Left cardiac atrium (tissue), 4 donors: ENCODE data around the gene KLF15. TPM values are rescaled to one million over a fixed set of nuclear protein-coding genes. Genes with fewer than 3 reads are reported as not detected.

ENCODE experiments used
- ATAC-seq, 2 donors: fragments of 200-7000 bp; cut with Tn5 transposase; one replicate each; pipeline ENCODE4 v1.9.1; 2020; ENCODE audit warnings: mild to moderate bottlenecking in 2 of 2, moderate library complexity in 2 of 2
- DNase-seq: peaks from one replicate; pipeline ENCODE4 v3.0.0-alpha.2; 2020
- intact Hi-C, 2 donors: fragments of 100-400 bp; cut with DNase I; formaldehyde crosslinking; loops; one replicate each; pipeline versions ENCODE4 v1.14.1 to v1.15.1; 2022 to 2023
- total RNA-seq, 2 donors: library from RNA; stranded (reverse); fragmentation: NEBNext Ultra II Directional; extraction: Animal tissue kit (Norgen Biotek cat#: 25700); gene quantifications; one replicate each; pipeline ENCODE4 v1.2.1, GENCODE V29; 2021
- donor health status: DM: no; HTN: yes; CAD: no.
- donor health status: DM: no; HTN: yes; CAD: no; lungs with severe emphysema.
- donor health status: DM: yes; HTN: yes; CAD: no.
- donor health status: Dilated cardiomyopathy.

Gene KLF15
- total RNA-seq, 2 donors from 2014 or later = 23.8 to 32.4 TPM

- DNase-seq (no peak), ATAC-seq (no peak)
- intact Hi-C loops = no loop called here
Measured at GRCh38 chr3:126367316-126367805, 10.2 kb upstream of the KLF15 start.

GRCh38 chr3:126365351-126366277, 8.4 kb upstream of the KLF15 start:
- DNase-seq (no peak), ATAC-seq (peak in 1 of 2 donors; percentile 9)
- intact Hi-C loops = no loop called here

- ATAC-seq (no peak), DNase-seq (no peak)
- intact Hi-C loops = no loop called here
Measured at GRCh38 chr3:126364731-126365301, 7.6 kb upstream of the KLF15 start.

GRCh38 chr3:126364130-126364695, 7.0 kb upstream of the KLF15 start:
- intact Hi-C loops = no loop called here
- DNase-seq (no peak), ATAC-seq (no peak)

GRCh38 chr3:126361211-126361610, 4.0 kb upstream of the KLF15 start:
- DNase-seq (peak; percentile 3), ATAC-seq (no peak)
- intact Hi-C loops = no loop called here

- DNase-seq (no peak), ATAC-seq (no peak)
- intact Hi-C loops = no loop called here
Measured at GRCh38 chr3:126360714-126361060, 3.5 kb upstream of the KLF15 start.

GRCh38 chr3:126360046-126360713, 3.0 kb upstream of the KLF15 start:
- ATAC-seq = no peak
- peak; percentile 10 for DNase-seq

GRCh38 chr3:126358816-126359181, 1.6 kb upstream of the KLF15 start:
- intact Hi-C loops = no loop called here
- ATAC-seq (no peak), DNase-seq (peak; percentile 8)

More at GRCh38 chr3:126360046-126360713, 3.0 kb upstream of the KLF15 start:
- intact Hi-C loops = no loop called here

- DNase-seq (peak; percentile 30), ATAC-seq (peak in 1 of 2 donors; percentile 2)
- intact Hi-C loops = no loop called here
Measured at GRCh38 chr3:126358038-126358815, 1.0 kb upstream of the KLF15 start.

- peak; percentile 52 for DNase-seq
- intact Hi-C loops = loop anchor here in 1 of 2 donors (2.0 kb wide), 2 partner anchors 32 to 88 kb away; no protein-coding TSS in a partner anchor
- ATAC-seq = peak; percentile 6 to 17
Measured at GRCh38 chr3:126356373-126357264, 589 bp downstream of the KLF15 start.

- peak; percentile 86 to 89 for ATAC-seq
- intact Hi-C loops = loop anchor here in 1 of 2 donors (2.0 kb wide), 2 partner anchors 33 to 87 kb away; no protein-coding TSS in a partner anchor
- peak; percentile 98 for DNase-seq
Measured at GRCh38 chr3:126355777-126356372, 1.3 kb downstream of the KLF15 start.

GRCh38 chr3:126355251-126355650, 2.0 kb downstream of the KLF15 start:
- no peak for ATAC-seq
- intact Hi-C loops = no loop called here
- DNase-seq = peak; percentile 24

- intact Hi-C loops = no loop called here
- peak; percentile 39 for DNase-seq
- no peak for ATAC-seq
Measured at GRCh38 chr3:126354776-126355175, 2.4 kb downstream of the KLF15 start.

- ATAC-seq (no peak), DNase-seq (peak; percentile 19)
- intact Hi-C loops = no loop called here
Measured at GRCh38 chr3:126353694-126354321, 3.4 kb downstream of the KLF15 start.

GRCh38 chr3:126352476-126353454, 4.4 kb downstream of the KLF15 start:
- intact Hi-C loops = no loop called here
- peak; percentile 23 for DNase-seq

More at GRCh38 chr3:126352476-126353454, 4.4 kb downstream of the KLF15 start:
- ATAC-seq = no peak
